Endothelial cell of hepatic sinusoid (primary cell): Measurements from ENCODE around the gene USP13.
"Not testable (repeated sequence)": the region's sequence is repeated elsewhere in the genome, so short reads cannot be mapped to it uniquely, and the experiment has no call there.

Experiments used
- in situ Hi-C: cut with HindIII; loops from 2 replicates; pipeline ENCODE4 v1.10.0; 2017; ENCODE audit warnings: low sequenced_read_pairs

The USP13 gene

GRCh38 chr3:179775416-179776122 is 122.7 kb downstream of the USP13 start:
- in situ Hi-C loops = no loop called here

GRCh38 chr3:179782841-179783240 is 130.0 kb downstream of the USP13 start:
- in situ Hi-C loops = not testable (repeated sequence)

- in situ Hi-C loops = no loop called here
These were observed 136.2 kb downstream of the USP13 start for GRCh38 chr3:179788996-179789395.

- in situ Hi-C loops = no loop called here
These were observed 139.0 kb downstream of the USP13 start for GRCh38 chr3:179791793-179792192.

- in situ Hi-C loops = no loop called here
These were observed 141.5 kb downstream of the USP13 start for GRCh38 chr3:179794355-179794754.

- in situ Hi-C loops = no loop called here
These were observed 143.6 kb downstream of the USP13 start for GRCh38 chr3:179796421-179796820.

- in situ Hi-C loops = no loop called here
These were observed 144.4 kb downstream of the USP13 start for GRCh38 chr3:179797192-179797591.

- in situ Hi-C loops = no loop called here
These were observed 148.4 kb downstream of the USP13 start for GRCh38 chr3:179801263-179801662.

- in situ Hi-C loops = no loop called here
These were observed 149.0 kb downstream of the USP13 start for GRCh38 chr3:179801856-179802255.

- in situ Hi-C loops = no loop called here
These were observed 153.3 kb downstream of the USP13 start for GRCh38 chr3:179806177-179806576.

GRCh38 chr3:179807588-179807987 is 154.7 kb downstream of the USP13 start:
- in situ Hi-C loops = no loop called here

- in situ Hi-C loops = no loop called here
These were observed 156.8 kb downstream of the USP13 start for GRCh38 chr3:179809639-179810038.

- in situ Hi-C loops = no loop called here
These were observed 158.7 kb downstream of the USP13 start for GRCh38 chr3:179811321-179812095.

GRCh38 chr3:179812096-179812382 is 159.2 kb downstream of the USP13 start:
- in situ Hi-C loops = no loop called here

GRCh38 chr3:179819379-179819778 is 166.5 kb downstream of the USP13 start:
- in situ Hi-C loops = no loop called here

GRCh38 chr3:179822296-179822695 is 169.5 kb downstream of the USP13 start:
- in situ Hi-C loops = no loop called here

- in situ Hi-C loops = no loop called here
These were observed 172.8 kb downstream of the USP13 start for GRCh38 chr3:179825527-179826246.

GRCh38 chr3:179826247-179826637 is 173.4 kb downstream of the USP13 start:
- in situ Hi-C loops = no loop called here

- in situ Hi-C loops = no loop called here
These were observed 175.9 kb downstream of the USP13 start for GRCh38 chr3:179828738-179829137.

- in situ Hi-C loops = no loop called here
These were observed 176.6 kb downstream of the USP13 start for GRCh38 chr3:179829401-179829800.

GRCh38 chr3:179832333-179832854 is 179.6 kb downstream of the USP13 start:
- in situ Hi-C loops = no loop called here

- in situ Hi-C loops = no loop called here
These were observed 180.5 kb downstream of the USP13 start for GRCh38 chr3:179833294-179833693.
